Measurements from ENCODE around the gene TRPT1.

- no peak for TF ChIP-seq ZSCAN18 (tag by site-specific recombination; IDR thresholded peaks at IDR 0.05)
- no peak for TF ChIP-seq KLF17 (tag by site-specific recombination; IDR thresholded peaks at IDR 0.05)
- no peak for TF ChIP-seq OVOL3 (tag by site-specific recombination; IDR thresholded peaks at IDR 0.05)
- TF ChIP-seq CTCF (tag by site-specific recombination; IDR thresholded peaks at IDR 0.05), result no peak
These were observed 9.1 kb downstream of the TRPT1 start for GRCh38 chr11:64216879-64217278.

All from HEK293 (cell line).